OCI-LY7 (cell line): ENCODE results near the gene TIMP3.

Source experiments
- CTCF ChIP-seq: fragments of 200-600 bp; sonication (generic); conservative IDR thresholded peaks from 2 replicates; pipeline ENCODE4 v1.5.1; 2014; ENCODE audit warnings: mild to moderate bottlenecking, antibody characterized with exemption, low read length, moderate library complexity, mixed read lengths
- EZH2phosphoT487 ChIP-seq: fragments of 200-600 bp; sonication (generic); IDR thresholded peaks from 2 replicates; pipeline ENCODE4 v1.6.1; 2018; ENCODE audit warnings: low read depth, borderline replicate concordance, mild to moderate bottlenecking, mixed run types, antibody characterized with exemption, low read length, moderate library complexity, mixed read lengths

GRCh38 chr22:32846780-32847491 lies 45.4 kb downstream of the TIMP3 start:
- TF ChIP-seq CTCF = no peak
- TF ChIP-seq EZH2phosphoT487 = no peak
